ENCODE data around the gene GABRA4.

Gene GABRA4

GRCh38 chr4:46931981-46932380 lies 61.4 kb downstream of the GABRA4 start:
- DNase-seq = peak in 21 of 51 donors; percentile 1 to 48 (median 13)

- DNase-seq = no peak
These were observed 62.5 kb downstream of the GABRA4 start for GRCh38 chr4:46930891-46931290.

DNA sequence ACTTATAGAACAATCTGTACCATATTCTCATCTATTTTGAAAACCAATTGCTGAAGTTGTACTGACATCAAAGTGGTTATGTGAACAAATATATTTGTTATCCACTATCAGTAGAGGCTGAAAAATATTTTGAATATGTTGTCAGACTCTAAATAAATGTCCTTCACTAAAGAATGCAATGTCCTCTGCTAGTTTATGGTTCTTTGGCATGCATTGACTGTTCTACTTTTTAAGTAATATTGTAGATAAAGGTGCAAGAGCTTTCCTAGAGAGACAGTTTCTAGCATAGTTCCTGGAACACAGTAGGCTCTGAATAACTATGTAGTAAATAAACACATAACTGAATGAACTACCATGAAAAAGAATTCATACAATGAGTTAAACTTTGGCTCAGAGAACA lies 66.2 kb downstream of the GABRA4 start:
- no peak for DNase-seq

- no peak for DNase-seq
These were observed 68.4 kb downstream of the GABRA4 start for GRCh38 chr4:46924789-46925529.

DNA sequence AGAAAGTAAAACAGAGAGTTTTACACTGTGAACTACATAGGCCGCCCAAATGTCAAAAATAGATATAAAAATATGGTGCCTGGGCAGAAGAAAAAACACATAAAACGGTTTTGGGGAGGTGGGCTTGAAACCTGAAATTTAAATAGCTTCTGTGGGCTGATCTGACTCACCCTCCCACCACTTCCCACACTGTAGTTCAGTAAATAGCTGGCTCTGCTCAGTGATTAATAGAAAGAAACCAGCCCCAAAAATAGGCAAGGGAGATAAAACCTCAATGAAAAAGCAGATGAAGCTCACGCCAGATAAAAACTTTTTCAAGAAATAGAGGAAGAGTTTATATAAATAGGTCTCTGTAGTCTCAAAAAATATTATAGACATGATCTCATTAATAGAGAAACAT lies 71.2 kb downstream of the GABRA4 start:
- no peak for DNase-seq

- DNase-seq = no peak
These were observed 84.3 kb downstream of the GABRA4 start, which contains the start of gene COX7B2 for GRCh38 chr4:46909078-46909477. TSS of gene COX7B2 (minus strand) at chr4:46909245. CDS start at chr4:46735192, 174,053 bp downstream.

DNA sequence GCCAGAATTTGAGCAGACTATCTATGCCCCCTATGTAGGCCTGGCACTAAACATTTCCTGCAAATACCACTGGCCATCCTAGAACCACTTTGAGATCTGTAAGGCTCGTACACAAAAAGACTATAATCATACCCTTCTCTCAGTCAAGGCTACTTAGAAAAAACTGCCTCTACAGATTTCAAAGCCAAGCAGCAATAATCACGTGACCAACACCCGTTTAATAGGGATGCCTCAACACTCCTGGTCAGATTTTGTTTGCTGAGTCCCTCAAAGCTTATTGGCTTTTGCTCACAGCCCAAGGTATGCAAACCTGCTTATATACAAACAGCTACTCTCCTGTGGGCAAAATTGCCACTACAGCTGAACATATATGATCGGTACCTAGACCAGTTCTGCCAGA lies 85.2 kb downstream of the GABRA4 start:
- DNase-seq = no peak

- no peak for DNase-seq
These were observed 93.3 kb downstream of the GABRA4 start for GRCh38 chr4:46900082-46900481.

DNA sequence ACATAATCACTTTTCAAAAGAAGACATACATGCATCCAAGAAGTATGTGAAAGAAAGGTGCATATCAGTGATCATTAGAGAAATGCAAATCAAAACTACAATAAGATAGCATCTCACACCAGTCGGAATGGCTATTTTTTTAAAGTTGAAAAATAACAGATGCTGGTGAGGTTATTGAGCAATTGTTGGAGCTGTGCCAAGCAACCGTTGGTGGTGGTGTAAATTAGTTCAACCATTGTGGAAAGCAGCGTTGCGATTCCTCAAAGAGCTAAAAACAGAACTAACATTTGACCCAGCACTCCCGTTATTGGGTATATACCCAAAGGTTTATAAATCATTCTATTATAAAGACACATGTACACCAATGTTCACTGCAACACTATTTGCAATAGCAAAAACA lies 98.6 kb downstream of the GABRA4 start:
- no peak for DNase-seq

GRCh38 chr4:46890056-46890455 lies 103.3 kb downstream of the GABRA4 start:
- DNase-seq = no peak

DNA sequence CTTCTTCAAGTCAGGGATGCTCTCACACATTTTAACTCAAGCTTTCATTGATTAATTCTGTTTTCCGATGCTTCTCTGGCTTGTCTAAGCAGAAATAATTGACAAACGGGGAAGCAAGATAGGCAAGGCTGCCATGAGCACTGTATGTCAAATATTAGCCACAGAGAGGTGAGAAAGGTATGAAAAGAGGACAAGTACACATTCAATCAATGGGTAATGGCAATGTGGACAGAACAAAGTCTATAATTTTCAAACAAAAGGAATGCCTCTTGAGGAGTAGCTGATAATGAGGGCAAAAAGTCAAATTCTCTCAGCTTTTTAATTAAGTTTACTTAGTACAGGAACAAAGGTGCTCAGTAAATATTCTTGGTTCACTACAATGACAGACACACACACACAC lies 104.0 kb downstream of the GABRA4 start:
- no peak for DNase-seq

DNA sequence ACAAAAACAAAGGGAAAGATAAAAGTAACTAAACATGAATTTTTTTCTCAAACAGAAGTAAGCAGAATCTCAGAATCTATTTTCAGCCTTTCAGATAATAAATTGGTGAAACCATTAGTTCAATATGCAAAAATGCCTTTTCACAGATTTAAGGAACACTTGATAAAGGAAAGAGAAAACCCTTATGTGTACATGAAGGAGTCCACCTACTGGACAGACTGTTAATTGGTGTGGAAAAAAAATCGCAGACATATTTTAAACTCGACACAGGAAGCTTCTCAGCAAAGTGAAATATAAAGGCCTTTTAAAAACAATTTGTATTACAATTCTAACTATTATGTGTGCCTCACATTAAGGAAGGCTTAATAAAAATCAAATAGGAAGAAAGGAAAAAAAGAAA lies 106.7 kb downstream of the GABRA4 start:
- DNase-seq = no peak

- no peak for DNase-seq
These were observed 114.7 kb downstream of the GABRA4 start for GRCh38 chr4:46878641-46879040.

DNA sequence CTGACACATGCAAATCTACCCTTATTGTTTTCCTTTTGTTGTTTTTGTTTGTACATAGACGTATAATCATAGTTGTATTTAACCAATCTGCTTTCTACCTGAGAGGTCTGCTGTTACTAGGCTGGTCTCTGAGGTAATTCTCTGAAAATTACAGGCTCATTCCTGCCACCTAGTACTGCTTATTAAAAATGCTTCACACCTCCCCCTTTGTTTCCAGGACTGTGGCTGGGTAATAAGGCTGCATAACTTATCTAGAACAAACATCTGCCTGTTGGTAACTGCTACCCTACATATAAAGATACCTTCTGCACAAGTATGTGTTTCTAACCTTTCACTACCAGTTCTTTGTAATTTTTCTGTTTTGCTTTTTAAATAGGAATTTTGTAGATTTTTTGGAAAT lies 118.6 kb downstream of the GABRA4 start:
- DNase-seq = no peak

DNA sequence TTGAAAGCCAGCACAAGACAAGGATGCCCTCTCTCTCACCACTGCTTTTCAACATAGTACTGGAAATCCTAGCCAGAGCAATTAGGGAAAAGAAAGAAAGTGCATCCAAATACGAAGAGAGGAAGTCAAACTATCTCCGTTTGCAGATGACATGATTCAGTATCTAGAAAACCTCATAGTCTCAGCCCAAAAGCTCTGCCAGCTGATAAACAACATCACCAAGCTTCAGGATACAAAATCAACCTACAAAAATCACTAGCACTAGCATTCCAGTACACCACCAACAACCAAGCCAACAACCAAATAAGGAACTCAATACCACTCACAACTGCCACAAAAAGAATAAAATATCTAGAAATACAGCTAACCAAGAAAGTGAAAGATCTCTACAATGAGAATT lies 123.0 kb downstream of the GABRA4 start:
- DNase-seq = no peak
